GM12878 (cell line): ENCODE measurements around the gene TPRG1. TPM values are rescaled to one million over a fixed set of nuclear protein-coding genes. Genes with fewer than 3 reads are reported as not detected.
A peak's percentile ranks its signal among the peaks of the same experiment; 100 is the strongest.

Experiments used
- ATAC-seq: fragments of 200-7000 bp; cut with Tn5 transposase; 3 replicates; pipeline ENCODE4 v1.9.1; 2020; ENCODE audit warnings: mild to moderate bottlenecking, moderate library complexity
- BruUV-seq: library from RNA; stranded (reverse); fragments of 400-500 nt; replicated peaks from 2 replicates; lab custom pipeline; 2021; lab: Mats Ljungman, UMichigan
- CTCF ChIA-PET: fragments of 300-600 bp; sonication (Branson Sonifier 250); formaldehyde crosslinking; extraction: SDS; loops from one replicate; lab custom pipeline; 2021; ENCODE audit warnings: inconsistent platforms; lab: Yijun Ruan, JAX
- POLR2A ChIA-PET: fragments of 350-600 bp; formaldehyde crosslinking; extraction: SDS; loops from one replicate; lab custom pipeline; 2021; ENCODE audit warnings: inconsistent platforms; lab: Charles Lee
- RAD21 ChIA-PET: fragments of 300-600 bp; sonication (Branson Sonifier 250); formaldehyde crosslinking; loops from one replicate; lab custom pipeline; 2023; ENCODE audit warnings: antibody characterized with exemption; ENCODE audit not compliant: unreplicated experiment; lab: Charles Lee
- SMC1A ChIA-PET: fragments of 300-600 bp; sonication (Branson Sonifier 250); formaldehyde crosslinking; loops from one replicate; lab custom pipeline; 2023; ENCODE audit not compliant: unreplicated experiment, uncharacterized antibody; lab: Charles Lee
- DNase-seq: peaks from one replicate; pipeline ENCODE4 v3.0.0-alpha.2; 2011; ENCODE audit warnings: low read depth, low spot score
- FAIRE-seq: peaks from 3 replicates; lab custom pipeline; 2011; peaks lifted over from hg19 to GRCh38; lab: Jason Lieb, UNC
- H2AFZ ChIP-seq: 2 replicates; pipeline ENCODE4 v1.6.0; 2011; ENCODE audit warnings: low read depth, low read length, control low read depth; ENCODE audit not compliant: control insufficient read depth
- H3K27ac ChIP-seq: 2 replicates; pipeline ENCODE4 v1.5.1; 2011; ENCODE audit warnings: control low read depth; ENCODE audit not compliant: control insufficient read depth, insufficient read depth
- H3K27me3 ChIP-seq, 2 experiments: replicated peaks in 1 of 2; 2 replicates each; pipeline versions ENCODE4 v1.6.0 to v1.6.1; 2011; ENCODE audit warnings: low read length in 1 of 2; ENCODE audit not compliant: control insufficient read depth in 2 of 2, insufficient read depth in 2 of 2
- H3K36me3 ChIP-seq, 2 experiments: 2 replicates each; pipeline ENCODE4 v1.5.1; 2011; ENCODE audit warnings: low read length in 1 of 2; ENCODE audit not compliant: control insufficient read depth in 2 of 2, insufficient read depth in 2 of 2
- H3K4me1 ChIP-seq: 2 replicates; pipeline ENCODE4 v1.6.1; 2011; ENCODE audit warnings: mild to moderate bottlenecking, low read length, moderate library complexity, mixed read lengths; ENCODE audit not compliant: control insufficient read depth, insufficient read depth
- H3K4me2 ChIP-seq: 2 replicates; pipeline ENCODE4 v1.6.0; 2011; ENCODE audit warnings: control low read depth; ENCODE audit not compliant: control insufficient read depth, insufficient read depth
- H3K4me3 ChIP-seq: fragments of 200-600 bp; sonication (generic); 2 replicates; pipeline ENCODE4 v1.5.1; 2016
- H3K79me2 ChIP-seq: 2 replicates; pipeline ENCODE4 v1.6.0; 2011; ENCODE audit warnings: low read length; ENCODE audit not compliant: control insufficient read depth, insufficient read depth
- H3K9ac ChIP-seq: 2 replicates; pipeline ENCODE4 v1.8.0; 2011; ENCODE audit warnings: low read length, control low read depth, mixed read lengths; ENCODE audit not compliant: control insufficient read depth, insufficient read depth
- H3K9me3 ChIP-seq: replicated peaks from 3 replicates; pipeline ENCODE4 v1.5.1; 2011; ENCODE audit warnings: mild to moderate bottlenecking, low read length; ENCODE audit not compliant: control insufficient read depth, insufficient read depth
- H4K20me1 ChIP-seq: 2 replicates; pipeline ENCODE4 v1.6.0; 2011; ENCODE audit not compliant: control insufficient read depth, insufficient read depth
- RUNX3 ChIP-seq: IDR thresholded peaks from 2 replicates; pipeline ENCODE4 v1.6.1; 2012; ENCODE audit warnings: low read length, inconsistent platforms
- WRNIP1 ChIP-seq: IDR thresholded peaks from 2 replicates; pipeline ENCODE4 v1.6.1; 2011; ENCODE audit warnings: low read depth, low read length, improper control_type of control experiment, borderline replicate concordance
- ZBTB33 ChIP-seq: fragments of 450-650 bp; IDR thresholded peaks from 2 replicates; pipeline ENCODE4 v1.6.1; 2017; ENCODE audit warnings: mild to moderate bottlenecking
- ZNF622 ChIP-seq: fragments of 450-650 bp; IDR thresholded peaks from 2 replicates; pipeline ENCODE4 v1.6.1; 2017; ENCODE audit warnings: mild to moderate bottlenecking, inconsistent platforms
- ZNF687 ChIP-seq: fragments of 450-650 bp; IDR thresholded peaks from 2 replicates; pipeline ENCODE4 v1.6.1; 2017; ENCODE audit warnings: mild to moderate bottlenecking, moderate library complexity
- whole genome bisulfite sequencing: methylation state at CpG from one replicate; pipeline ENCODE4 v1.1.6; 2016; ENCODE audit warnings: low lambda C conversion rate; ENCODE audit not compliant: insufficient replicate concordance, insufficient coverage; ENCODE audit errors: missing lambda C conversion rate; 5-methylcytosine and 5-hydroxymethylcytosine counted together
- in situ Hi-C: fragments of 300-500 bp; cut with MboI; formaldehyde crosslinking; loops from 9 replicates; pipeline ENCODE4 v1.14.3; 2018; ENCODE audit warnings: mixed read lengths
- intact Hi-C: fragments of 100-400 bp; cut with micrococcal nuclease; formaldehyde crosslinking; loops from one replicate; pipeline ENCODE4 v1.14.2; 2022; ENCODE audit not compliant: unreplicated experiment
- polyA plus RNA-seq, 11 experiments: library from polyadenylated mRNA; depleted of rRNA in 4 of 11; unstranded in 6 of 11; stranded (reverse) in 5 of 11; fragments of >200 nt; fragmentation: Nextera tagmentation in 4 of 11; fragmentation: Illumina TruSeq in 1 of 11; extraction: Ambion mirVana in 4 of 11; extraction: Trizol in 1 of 11; gene quantifications; 1 replicate in 1 of 11; 2 replicates in 10 of 11; pipeline versions ENCODE4 v1.2.1 to v1.2.3, GENCODE V29; 2011 to 2016; ENCODE audit warnings: inconsistent platforms in 2 of 11, missing spikeins in 2 of 11, low read depth in 1 of 11
- total RNA-seq, 4 experiments: library from RNA; depleted of rRNA in 3 of 4; stranded (reverse); fragments of >200 nt in 3 of 4; fragmentation: Illumina TruSeq in 1 of 4; extraction: Trizol in 1 of 4; gene quantifications; 2 replicates each; pipeline versions ENCODE4 v1.2.1 to v1.2.3, GENCODE V29; 2013 to 2021

TPRG1 gene
- total and polyA plus RNA-seq, 10 of the 15 experiments (the other 5 are each of a cell fraction or from before 2014, with no cell fraction given), result 0.26 to 30.7 (median 3.6) TPM

- no peak overlapping the region for H3K27ac ChIP-seq
- intact Hi-C loops (no loop called here), in situ Hi-C loops (no loop called here)
- ChIA-PET POLR2A (no interaction called here), CTCF (interaction anchor here (0.6 to 2.4 kb wide), 7 partner anchors 11 to 593 kb away, joined by 3 to 9 read pairs (median 4); no protein-coding TSS in a partner anchor), SMC1A (interaction anchor here (0.6 to 2.1 kb wide), 12 partner anchors 10 to 593 kb away, joined by 3 to 6 read pairs (median 4); no protein-coding TSS in a partner anchor), RAD21 (interaction anchor here (0.9 to 1.4 kb wide), 3 partner anchors 13 to 593 kb away, joined by 3 to 4 read pairs (median 4); no protein-coding TSS in a partner anchor)
- FAIRE-seq (no peak), DNase-seq (no peak), ATAC-seq (peak; percentile 34; the same call in 2 of the 3 replicates)
- no peak for TF ChIP-seq ZBTB33
- no peak for TF ChIP-seq ZNF687
- peak; percentile 65 for TF ChIP-seq RUNX3
- TF ChIP-seq ZNF622, result no peak
- TF ChIP-seq WRNIP1, result no peak
- 74% methylated on average over 6 of the region's 6 CpGs for WGBS
- H3K27me3 ChIP-seq, result no peaks in the 10 kb centered on the region
- no peak overlapping the region for H3K9ac ChIP-seq
- H2AFZ ChIP-seq, result peak overlapping the region; percentile 3
- no peaks in the 10 kb centered on the region for H3K4me1 ChIP-seq
- no peaks in the 10 kb centered on the region for H4K20me1 ChIP-seq
- no peak overlapping the region for H3K4me2 ChIP-seq
- H3K79me2 ChIP-seq, result no peaks in the 10 kb centered on the region
- H3K9me3 ChIP-seq, result no peaks in the 10 kb centered on the region
- H3K4me3 ChIP-seq, result no peak overlapping the region
- no TSS peak for BruUV-seq
- H3K36me3 ChIP-seq, result no peaks in the 10 kb centered on the region
Measured at GRCh38 chr3:189355481-189356201, 183.9 kb downstream of the TPRG1 start.
